Gastrocnemius medialis (tissue), 4 donors: ENCODE results near the gene SLC39A5.

Source experiments
- CTCF ChIP-seq, 5 experiments: fragments of 450-650 bp in 3 of 5; fragments of 200-600 bp in 2 of 5; sonication (generic) in 2 of 5; IDR thresholded peaks in 4 of 5; conservative IDR thresholded peaks in 1 of 5; 1 replicate in 4 of 5; 2 replicates in 1 of 5; pipeline ENCODE4 v1.5.1; 2016 to 2019; ENCODE audit warnings: antibody characterized with exemption in 5 of 5, mild to moderate bottlenecking in 3 of 5, moderate library complexity in 3 of 5
- POLR2A ChIP-seq, 2 donors: fragments of 450-650 bp; IDR thresholded peaks; one replicate each; pipeline ENCODE4 v1.6.1; 2017; ENCODE audit warnings: antibody characterized with exemption in 2 of 2, mild to moderate bottlenecking in 2 of 2, moderate library complexity in 2 of 2

GRCh38 chr12:56186957-56187356, 42.9 kb upstream of the SLC39A5 start:
- TF ChIP-seq CTCF (IDR thresholded peaks at IDR 0.05 in 4 of 5, conservative IDR thresholded peaks at IDR 0.05 in 1 of 5), result no peak
- no peak for TF ChIP-seq POLR2A (IDR thresholded peaks at IDR 0.05)
